ENCODE measurements around the gene UBE2J2. TPM values are rescaled to one million over a fixed set of nuclear protein-coding genes. Genes with fewer than 3 reads are reported as not detected.

UBE2J2 gene
- total RNA-seq, 1 experiment from 2014 or later: 62.1 TPM

DNA sequence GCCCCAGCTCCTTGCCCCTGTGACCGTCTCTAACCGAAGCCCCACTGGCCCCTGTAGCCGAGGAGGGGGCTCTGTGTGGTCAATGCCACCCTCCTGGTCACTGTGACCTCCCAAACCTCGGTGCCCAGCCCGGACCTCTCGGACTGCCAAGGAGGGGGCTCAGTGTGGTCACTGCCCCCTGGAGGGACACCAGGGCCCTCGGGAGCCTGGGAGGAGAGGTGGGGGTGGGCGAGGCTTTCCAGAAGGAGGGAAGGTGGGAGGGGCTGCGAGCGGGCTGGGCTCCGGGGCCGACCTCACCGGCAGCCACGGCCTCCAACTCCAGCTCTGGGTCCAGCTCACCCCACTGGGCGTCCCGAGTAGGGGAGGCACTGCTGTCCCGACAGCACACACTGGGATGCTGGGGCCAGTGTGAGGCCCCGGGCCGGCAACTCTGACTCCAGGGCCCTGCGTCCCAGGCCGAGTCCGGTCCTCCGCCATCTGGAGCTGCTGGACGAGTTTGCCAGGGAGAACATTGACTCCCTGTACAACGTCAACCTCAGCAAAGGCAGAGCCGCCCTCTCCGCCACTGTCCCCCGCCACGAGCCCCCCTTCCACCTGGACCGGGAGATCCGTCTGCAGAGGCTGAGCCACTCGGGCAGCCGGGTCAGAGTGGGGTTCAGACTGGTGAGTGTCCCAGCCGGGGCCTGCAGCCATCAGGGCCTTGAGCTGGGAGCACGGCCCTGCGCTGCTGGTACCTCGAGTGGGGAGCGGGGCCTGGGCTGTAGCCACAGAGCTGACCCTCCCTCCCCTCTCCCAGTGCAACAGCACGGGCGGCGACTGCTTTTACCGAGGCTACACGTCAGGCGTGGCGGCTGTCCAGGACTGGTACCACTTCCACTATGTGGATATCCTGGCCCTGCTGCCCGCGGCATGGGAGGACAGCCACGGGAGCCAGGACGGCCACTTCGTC is 12.9 kb upstream of the UBE2J2 start:
- H3K27me3 Mint-ChIP-seq (ENCODE audit: insufficient read depth, unreplicated experiment): no peaks in the 10 kb centered on the region
- POLR2A ChIA-PET: interaction anchor here (0.6 to 1.8 kb wide), 3 partner anchors 8 to 254 kb away, joined by 3 to 9 read pairs (median 3); no protein-coding TSS in a partner anchor
- CTCF ChIA-PET: no interaction called here

DNA sequence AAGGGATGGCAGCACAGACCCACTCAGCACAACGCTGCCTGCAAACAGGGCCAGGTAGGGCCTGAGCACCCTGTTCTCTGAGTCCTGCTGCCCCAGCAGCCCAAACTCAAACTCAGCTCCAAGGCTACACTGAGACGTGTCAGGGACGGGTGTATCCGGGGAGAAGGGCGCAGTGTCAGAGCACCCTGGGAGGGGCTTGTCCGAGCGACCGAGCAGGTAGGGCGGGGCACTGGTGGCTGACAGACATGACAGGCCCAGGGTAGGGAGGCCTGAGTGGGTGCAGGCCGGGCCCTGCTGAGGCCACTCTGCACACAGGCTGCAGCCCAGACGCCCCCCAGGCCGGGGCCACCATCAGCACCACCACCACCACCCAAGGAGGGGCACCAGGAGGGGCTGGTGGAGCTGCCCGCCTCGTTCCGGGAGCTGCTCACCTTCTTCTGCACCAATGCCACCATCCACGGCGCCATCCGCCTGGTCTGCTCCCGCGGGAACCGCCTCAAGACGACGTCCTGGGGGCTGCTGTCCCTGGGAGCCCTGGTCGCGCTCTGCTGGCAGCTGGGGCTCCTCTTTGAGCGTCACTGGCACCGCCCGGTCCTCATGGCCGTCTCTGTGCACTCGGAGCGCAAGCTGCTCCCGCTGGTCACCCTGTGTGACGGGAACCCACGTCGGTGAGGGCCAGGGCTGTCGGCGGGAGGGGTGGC is 12.1 kb upstream of the UBE2J2 start:
- no TSS peak for BruUV-seq (replicated peaks)
- H3K4me3 Mint-ChIP-seq (ENCODE audit: unreplicated experiment): no peak overlapping the region
- DNase-seq (ENCODE audit: unreplicated experiment): no peak
- H3K27me3 Mint-ChIP-seq (ENCODE audit: insufficient read depth, unreplicated experiment): no peaks in the 10 kb centered on the region
- TF ChIP-seq, protein P1, sequence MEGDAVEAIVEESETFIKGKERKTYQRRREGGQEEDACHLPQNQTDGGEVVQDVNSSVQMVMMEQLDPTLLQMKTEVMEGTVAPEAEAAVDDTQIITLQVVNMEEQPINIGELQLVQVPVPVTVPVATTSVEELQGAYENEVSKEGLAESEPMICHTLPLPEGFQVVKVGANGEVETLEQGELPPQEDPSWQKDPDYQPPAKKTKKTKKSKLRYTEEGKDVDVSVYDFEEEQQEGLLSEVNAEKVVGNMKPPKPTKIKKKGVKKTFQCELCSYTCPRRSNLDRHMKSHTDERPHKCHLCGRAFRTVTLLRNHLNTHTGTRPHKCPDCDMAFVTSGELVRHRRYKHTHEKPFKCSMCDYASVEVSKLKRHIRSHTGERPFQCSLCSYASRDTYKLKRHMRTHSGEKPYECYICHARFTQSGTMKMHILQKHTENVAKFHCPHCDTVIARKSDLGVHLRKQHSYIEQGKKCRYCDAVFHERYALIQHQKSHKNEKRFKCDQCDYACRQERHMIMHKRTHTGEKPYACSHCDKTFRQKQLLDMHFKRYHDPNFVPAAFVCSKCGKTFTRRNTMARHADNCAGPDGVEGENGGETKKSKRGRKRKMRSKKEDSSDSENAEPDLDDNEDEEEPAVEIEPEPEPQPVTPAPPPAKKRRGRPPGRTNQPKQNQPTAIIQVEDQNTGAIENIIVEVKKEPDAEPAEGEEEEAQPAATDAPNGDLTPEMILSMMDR (IDR thresholded peaks at IDR 0.05; ENCODE audit: unreplicated experiment): no peak
- H3K36me3 Mint-ChIP-seq (ENCODE audit: insufficient read depth, unreplicated experiment): no peaks in the 10 kb centered on the region
- no peaks in the 10 kb centered on the region for H3K9me3 Mint-ChIP-seq (ENCODE audit: unreplicated experiment)
- ChIA-PET POLR2A (interaction anchor here (0.9 to 1.8 kb wide), 2 partner anchors 9 to 35 kb away, joined by 3 to 9 read pairs; no protein-coding TSS in a partner anchor), CTCF (interaction anchor here (1.1 kb wide), 1 partner anchor 163 kb away, joined by 4 read pairs; no protein-coding TSS in a partner anchor)
- H3K27ac Mint-ChIP-seq (ENCODE audit: low read depth, unreplicated experiment): no peak overlapping the region
- intact Hi-C loops (cut with micrococcal nuclease): no loop called here
- peaks cover 6% of the 10 kb centered on the region for H3K4me1 Mint-ChIP-seq (ENCODE audit: insufficient read depth, unreplicated experiment)

More for the DNA sequence above, 12.9 kb upstream of the UBE2J2 start:
- intact Hi-C loops (cut with micrococcal nuclease): no loop called here
- DNase-seq (ENCODE audit: unreplicated experiment): no peak
- BruUV-seq (replicated peaks): no TSS peak
- H3K27ac Mint-ChIP-seq (ENCODE audit: low read depth, unreplicated experiment): no peak overlapping the region
- no peaks in the 10 kb centered on the region for H3K36me3 Mint-ChIP-seq (ENCODE audit: insufficient read depth, unreplicated experiment)
- TF ChIP-seq, protein P1 (IDR thresholded peaks at IDR 0.05; ENCODE audit: unreplicated experiment): no peak
- H3K9me3 Mint-ChIP-seq (ENCODE audit: unreplicated experiment): no peaks in the 10 kb centered on the region
- no peak overlapping the region for H3K4me3 Mint-ChIP-seq (ENCODE audit: unreplicated experiment)
- peaks cover 6% of the 10 kb centered on the region for H3K4me1 Mint-ChIP-seq (ENCODE audit: insufficient read depth, unreplicated experiment)

DNA sequence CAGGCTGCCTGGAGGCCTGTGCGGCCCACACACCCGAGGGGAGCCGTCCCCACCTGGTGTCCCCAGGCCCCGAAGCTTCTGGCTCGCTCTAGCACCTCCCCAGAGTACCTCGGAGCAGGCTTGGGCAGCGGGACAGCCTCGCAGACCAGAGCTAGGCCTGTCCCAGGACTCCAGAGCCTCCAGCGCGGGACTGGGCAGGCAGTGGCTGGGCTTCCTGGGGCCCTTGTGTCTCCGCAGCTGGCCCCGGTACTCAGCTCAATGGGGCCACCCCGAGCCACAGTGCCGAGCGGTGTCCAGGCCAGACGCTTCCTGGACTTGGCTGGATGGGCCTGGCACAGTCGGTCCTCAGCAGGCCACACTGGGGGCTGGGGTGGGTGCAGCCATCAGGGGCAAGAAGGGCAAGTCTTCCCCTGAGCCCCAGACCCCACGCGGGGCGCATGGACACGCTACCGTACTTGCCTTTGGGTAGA is 11.5 kb upstream of the UBE2J2 start:
- no peaks in the 10 kb centered on the region for H3K27me3 Mint-ChIP-seq (ENCODE audit: insufficient read depth, unreplicated experiment)
- intact Hi-C loops (cut with micrococcal nuclease): no loop called here
- no TSS peak for BruUV-seq (replicated peaks)

More for the DNA sequence above, 11.5 kb upstream of the UBE2J2 start:
- Mint-ChIP-seq H3K36me3 (ENCODE audit: insufficient read depth, unreplicated experiment) (no peaks in the 10 kb centered on the region), H3K9me3 (ENCODE audit: unreplicated experiment) (no peaks in the 10 kb centered on the region), H3K4me1 (ENCODE audit: insufficient read depth, unreplicated experiment) (peaks cover 6% of the 10 kb centered on the region), H3K27ac (ENCODE audit: low read depth, unreplicated experiment) (no peak overlapping the region), H3K4me3 (ENCODE audit: unreplicated experiment) (no peak overlapping the region)
- ChIA-PET CTCF (interaction anchor here (1.1 kb wide), 1 partner anchor 163 kb away, joined by 4 read pairs; no protein-coding TSS in a partner anchor), POLR2A (interaction anchor here (0.7 to 1.8 kb wide), 2 partner anchors 14 to 35 kb away, joined by 3 read pairs; no protein-coding TSS in a partner anchor)
- TF ChIP-seq, protein P1 (IDR thresholded peaks at IDR 0.05; ENCODE audit: unreplicated experiment): no peak
- no peak for DNase-seq (ENCODE audit: unreplicated experiment)

Data from MCF 10A (cell line).